ENCODE measurements around the gene MMRN2.

DNA sequence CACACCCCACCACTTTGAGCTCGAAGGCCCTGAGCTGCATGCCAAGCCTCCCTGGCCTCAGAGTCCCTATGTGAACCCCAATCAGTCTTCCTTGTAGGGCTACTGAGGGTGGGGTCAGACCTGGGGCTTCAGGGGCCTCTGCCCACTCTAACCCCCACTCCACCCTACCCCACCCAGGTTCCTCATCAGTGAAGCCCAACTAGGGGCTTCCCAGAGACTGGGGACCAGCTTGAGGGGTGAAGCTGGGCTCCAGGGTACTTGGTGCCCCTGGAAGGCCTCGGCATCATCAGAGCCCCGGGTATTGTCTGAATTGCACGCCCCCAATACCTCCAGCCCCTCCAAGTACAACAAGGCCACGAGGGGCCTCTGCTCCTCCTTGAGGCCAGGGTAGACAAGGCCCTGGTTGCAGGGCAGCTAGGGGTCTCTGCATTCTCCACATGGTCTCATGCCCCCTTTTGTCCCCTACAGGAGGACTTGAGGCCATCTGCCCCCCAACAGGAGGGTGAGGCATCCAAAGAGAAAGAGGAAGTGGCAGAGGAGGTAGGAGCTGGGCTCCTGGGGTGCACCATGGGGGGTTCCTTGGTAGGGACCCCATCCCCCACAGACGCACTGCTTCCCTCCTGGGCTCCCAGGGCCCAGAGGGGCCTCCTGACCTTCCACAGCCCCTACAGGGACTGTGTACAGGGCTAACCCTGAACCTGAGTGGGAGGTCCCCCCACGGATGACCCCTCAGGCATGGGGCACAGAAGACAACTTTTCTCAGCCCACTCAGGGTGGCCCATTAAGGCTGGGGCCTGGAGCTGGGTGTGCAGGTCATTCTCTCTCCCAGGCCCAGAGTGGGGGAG, 4.9 kb upstream of the MMRN2 start:
- TF ChIP-seq, protein P1, sequence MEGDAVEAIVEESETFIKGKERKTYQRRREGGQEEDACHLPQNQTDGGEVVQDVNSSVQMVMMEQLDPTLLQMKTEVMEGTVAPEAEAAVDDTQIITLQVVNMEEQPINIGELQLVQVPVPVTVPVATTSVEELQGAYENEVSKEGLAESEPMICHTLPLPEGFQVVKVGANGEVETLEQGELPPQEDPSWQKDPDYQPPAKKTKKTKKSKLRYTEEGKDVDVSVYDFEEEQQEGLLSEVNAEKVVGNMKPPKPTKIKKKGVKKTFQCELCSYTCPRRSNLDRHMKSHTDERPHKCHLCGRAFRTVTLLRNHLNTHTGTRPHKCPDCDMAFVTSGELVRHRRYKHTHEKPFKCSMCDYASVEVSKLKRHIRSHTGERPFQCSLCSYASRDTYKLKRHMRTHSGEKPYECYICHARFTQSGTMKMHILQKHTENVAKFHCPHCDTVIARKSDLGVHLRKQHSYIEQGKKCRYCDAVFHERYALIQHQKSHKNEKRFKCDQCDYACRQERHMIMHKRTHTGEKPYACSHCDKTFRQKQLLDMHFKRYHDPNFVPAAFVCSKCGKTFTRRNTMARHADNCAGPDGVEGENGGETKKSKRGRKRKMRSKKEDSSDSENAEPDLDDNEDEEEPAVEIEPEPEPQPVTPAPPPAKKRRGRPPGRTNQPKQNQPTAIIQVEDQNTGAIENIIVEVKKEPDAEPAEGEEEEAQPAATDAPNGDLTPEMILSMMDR (IDR thresholded peaks at IDR 0.05), result no peak
- TF ChIP-seq POLR2A (IDR thresholded peaks at IDR 0.05), result no peak

All from body of pancreas (tissue), 4 donors.